GM23338 (cell line): ENCODE measurements around the gene SLC1A4. TPM values are rescaled to one million over a fixed set of nuclear protein-coding genes. Genes with fewer than 3 reads are reported as not detected.

Experiments
- ATAC-seq: fragments of 200-7000 bp; cut with Tn5 transposase; 3 replicates; pipeline ENCODE4 v1.9.1; 2020
- DNase-seq: peaks from one replicate; pipeline ENCODE4 v3.0.0-alpha.2; 2015; ENCODE audit warnings: low spot score
- H2AFZ ChIP-seq: fragments of 200-600 bp; sonication (generic); 2 replicates; pipeline ENCODE4 v1.8.0; 2016; ENCODE audit warnings: antibody characterized with exemption, mild to moderate bottlenecking, moderate library complexity
- H3F3A ChIP-seq: fragments of 200-600 bp; sonication (generic); replicated peaks from 2 replicates; pipeline ENCODE4 v1.8.0; 2017; ENCODE audit warnings: antibody characterized with exemption, mixed run types, low read depth
- H3K27ac ChIP-seq: fragments of 200-600 bp; sonication (generic); 2 replicates; pipeline ENCODE4 v1.6.1; 2016; ENCODE audit warnings: low read depth
- H3K27me3 ChIP-seq: fragments of 200-600 bp; sonication (generic); 2 replicates; pipeline ENCODE4 v1.8.0; 2016; ENCODE audit warnings: mild to moderate bottlenecking, mixed run types, moderate library complexity; ENCODE audit not compliant: insufficient read depth
- H3K36me3 ChIP-seq: fragments of 200-600 bp; sonication (generic); 2 replicates; pipeline ENCODE4 v1.8.0; 2016; ENCODE audit warnings: mild to moderate bottlenecking; ENCODE audit not compliant: insufficient read depth
- H3K4me1 ChIP-seq: fragments of 200-600 bp; sonication (generic); 2 replicates; pipeline ENCODE4 v1.8.0; 2016; ENCODE audit warnings: mild to moderate bottlenecking, moderate library complexity; ENCODE audit not compliant: insufficient read depth
- H3K4me2 ChIP-seq: fragments of 200-600 bp; sonication (generic); 2 replicates; pipeline ENCODE4 v1.7.1; 2017; ENCODE audit warnings: mixed run types
- H3K4me3 ChIP-seq: fragments of 200-600 bp; sonication (generic); 2 replicates; pipeline ENCODE4 v1.6.1; 2016; ENCODE audit warnings: mixed run types
- H3K79me2 ChIP-seq: fragments of 200-600 bp; sonication (generic); replicated peaks from 2 replicates; pipeline ENCODE4 v1.8.0; 2017; ENCODE audit warnings: mild to moderate bottlenecking; ENCODE audit not compliant: insufficient read depth
- H3K9me2 ChIP-seq: fragments of 200-600 bp; sonication (generic); 2 replicates; pipeline ENCODE4 v1.8.0; 2017; ENCODE audit not compliant: insufficient read depth
- H4K20me1 ChIP-seq: fragments of 200-600 bp; sonication (generic); replicated peaks from 2 replicates; pipeline ENCODE4 v1.8.0; 2017; ENCODE audit warnings: mild to moderate bottlenecking; ENCODE audit not compliant: insufficient read depth
- H3K27ac Mint-ChIP-seq: 2 replicates; pipeline ENCODE4 v1.8.0; 2020; ENCODE audit warnings: inconsistent platforms, mild to moderate bottlenecking, moderate library complexity, mixed read lengths
- H3K27me3 Mint-ChIP-seq: 3 replicates; pipeline ENCODE4 v1.8.0; 2022; ENCODE audit warnings: low read depth, mild to moderate bottlenecking, moderate library complexity, mixed read lengths, inconsistent platforms; ENCODE audit not compliant: insufficient read depth, poor library complexity
- H3K36me3 Mint-ChIP-seq: 3 replicates; pipeline ENCODE4 v1.8.0; 2021; ENCODE audit warnings: low read depth, mild to moderate bottlenecking, inconsistent platforms, moderate library complexity, mixed read lengths
- H3K4me1 Mint-ChIP-seq: 3 replicates; pipeline ENCODE4 v1.8.0; 2020; ENCODE audit warnings: mild to moderate bottlenecking, inconsistent platforms, mixed read lengths
- H3K4me3 Mint-ChIP-seq: 3 replicates; pipeline ENCODE4 v1.8.0; 2021; ENCODE audit warnings: moderate library complexity, mild to moderate bottlenecking, inconsistent platforms, mixed read lengths
- H3K9me3 Mint-ChIP-seq: 3 replicates; pipeline ENCODE4 v1.8.0; 2020; ENCODE audit warnings: moderate library complexity, mild to moderate bottlenecking, inconsistent platforms, mixed read lengths
- CREB1 ChIP-seq: fragments of 250-450 bp; sonication (Bioruptor Pico); IDR thresholded peaks from 2 replicates; pipeline ENCODE4 v1.5.0; 2020; ENCODE audit warnings: low read depth, mild to moderate bottlenecking, moderate library complexity
- CTCF ChIP-seq, 2 experiments: fragments of 200-600 bp in 1 of 2; sonication (generic) in 1 of 2; conservative IDR thresholded peaks; 2 replicates each; pipeline versions ENCODE4 v1.5.1 to v1.6.1; 2016 to 2017; ENCODE audit warnings: antibody characterized with exemption in 2 of 2, low read depth in 2 of 2, mild to moderate bottlenecking in 2 of 2, moderate library complexity in 1 of 2
- ETS1 ChIP-seq: IDR thresholded peaks from 2 replicates; pipeline ENCODE4 v1.6.1; 2016; ENCODE audit warnings: antibody characterized with exemption
- EZH2 ChIP-seq: fragments of 200-600 bp; sonication (generic); IDR thresholded peaks from one replicate; pipeline ENCODE4 v1.8.0; 2017; ENCODE audit warnings: antibody characterized with exemption, mild to moderate bottlenecking, low read depth; ENCODE audit not compliant: unreplicated experiment
- EZH2phosphoT487 ChIP-seq: fragments of 200-600 bp; sonication (generic); IDR thresholded peaks from one replicate; pipeline ENCODE4 v1.8.1; 2018; ENCODE audit warnings: antibody characterized with exemption; ENCODE audit not compliant: unreplicated experiment
- JUNB ChIP-seq: IDR thresholded peaks from one replicate; pipeline ENCODE4 v1.6.1; 2016; ENCODE audit warnings: antibody characterized with exemption; ENCODE audit not compliant: unreplicated experiment
- NANOG ChIP-seq: IDR thresholded peaks from 2 replicates; pipeline ENCODE4 v1.6.1; 2016; ENCODE audit warnings: antibody characterized with exemption, borderline replicate concordance
- POLR2AphosphoS5 ChIP-seq: IDR thresholded peaks from 2 replicates; pipeline ENCODE4 v1.6.1; 2016; ENCODE audit warnings: antibody characterized with exemption, low read depth
- REST ChIP-seq: IDR thresholded peaks from one replicate; pipeline ENCODE4 v1.6.1; 2018; ENCODE audit warnings: antibody characterized with exemption; ENCODE audit not compliant: unreplicated experiment
- STAT1 ChIP-seq: IDR thresholded peaks from one replicate; pipeline ENCODE4 v1.6.1; 2016; ENCODE audit warnings: antibody characterized with exemption; ENCODE audit not compliant: unreplicated experiment
- ZNF114 ChIP-seq: fragments of 250-450 bp; sonication (Bioruptor Pico); IDR thresholded peaks from 2 replicates; pipeline ENCODE4 v1.5.0; 2020; ENCODE audit warnings: mild to moderate bottlenecking, moderate library complexity
- ZNF331 ChIP-seq: fragments of 250-450 bp; sonication (Bioruptor Pico); IDR thresholded peaks from 2 replicates; pipeline ENCODE4 v1.5.0; 2020; ENCODE audit warnings: low read depth, mild to moderate bottlenecking, moderate library complexity
- ZNF462 ChIP-seq: fragments of 250-450 bp; sonication (Bioruptor Pico); IDR thresholded peaks from 2 replicates; pipeline ENCODE4 v1.5.0; 2020; ENCODE audit warnings: mild to moderate bottlenecking, moderate library complexity
- polyA plus RNA-seq: library from polyadenylated mRNA; unstranded; fragments of >200 nt; fragmentation: Nextera tagmentation; extraction: Ambion mirVana; gene quantifications from 2 replicates; pipeline ENCODE4 v1.2.1, GENCODE V29; 2016
- total RNA-seq: library from RNA; depleted of rRNA; stranded (reverse); fragments of >200 nt; shearing (Covaris generic); gene quantifications from 2 replicates; pipeline ENCODE4 v1.2.3, GENCODE V29; 2014

SLC1A4 gene
- total and polyA plus RNA-seq, 2 experiments from 2014 or later: 1.3 to 2.7 TPM

GRCh38 chr2:64944484-64944883 lies 44.7 kb upstream of the SLC1A4 start:
- no peak overlapping the region for H3K4me3 Mint-ChIP-seq
- Histone ChIP-seq H4K20me1 (no peaks in the 10 kb centered on the region), H3K27ac (no peak overlapping the region), H3K36me3 (no peaks in the 10 kb centered on the region; the same call in 1 of the 2 replicates), H3K27me3 (no peaks in the 10 kb centered on the region), H3K4me1 (peaks cover 12% of the 10 kb centered on the region), H3K4me3 (no peak overlapping the region), H3K4me2 (no peak overlapping the region), H3K9me2 (no peaks in the 10 kb centered on the region), H3F3A (no peaks in the 10 kb centered on the region), H2AFZ (no peak overlapping the region), H3K79me2 (no peaks in the 10 kb centered on the region)
- ATAC-seq (no peak), DNase-seq (no peak)
- H3K36me3 Mint-ChIP-seq: no peaks in the 10 kb centered on the region
- H3K9me3 Mint-ChIP-seq: no peaks in the 10 kb centered on the region; the same call in 2 of the 3 replicates
- H3K4me1 Mint-ChIP-seq: peaks cover 13% of the 10 kb centered on the region
- H3K27ac Mint-ChIP-seq: peak overlapping the region; percentile 5; the same call in 1 of the 2 replicates
- TF ChIP-seq ETS1 (no peak), POLR2AphosphoS5 (no peak), ZNF462 (no peak), ZNF331 (CRISPR knock-in tag) (no peak), CTCF (conservative IDR thresholded peaks at IDR 0.05; ENCODE audit: low read depth in 2 of 2) (no peak), STAT1 (no peak), ZNF114 (CRISPR knock-in tag) (no peak), JUNB (no peak), REST (no peak), EZH2 (no peak), EZH2phosphoT487 (no peak), NANOG (no peak), CREB1 (no peak)
- H3K27me3 Mint-ChIP-seq: peaks cover 14% of the 10 kb centered on the region
